Muscle of leg (tissue), 11 donors: ENCODE data around the gene SUPT6H. TPM values are rescaled to one million over a fixed set of nuclear protein-coding genes. Genes with fewer than 3 reads are reported as not detected.
A peak's percentile ranks its signal among the peaks of the same experiment; 100 is the strongest.

ENCODE experiments used
- DNase-seq: peaks from one replicate; pipeline ENCODE4 v3.0.0; 2013
- H3K27ac ChIP-seq: one replicate; pipeline ENCODE4 v1.5.1; 2013; ENCODE audit warnings: mild to moderate bottlenecking, low read length, control low read depth
- H3K27me3 ChIP-seq: one replicate; pipeline ENCODE4 v1.6.1; 2013; ENCODE audit warnings: low read length; ENCODE audit not compliant: control insufficient read depth, insufficient read depth
- H3K36me3 ChIP-seq: one replicate; pipeline ENCODE4 v1.6.1; 2013; ENCODE audit warnings: low read length; ENCODE audit not compliant: control insufficient read depth, insufficient read depth
- H3K4me1 ChIP-seq: one replicate; pipeline ENCODE4 v1.6.1; 2013; ENCODE audit warnings: low read length; ENCODE audit not compliant: control insufficient read depth, insufficient read depth
- H3K4me3 ChIP-seq: one replicate; pipeline ENCODE4 v1.5.1; 2013; ENCODE audit warnings: low read length, control low read depth
- H3K9me3 ChIP-seq: replicated peaks from 2 replicates; pipeline ENCODE4 v1.6.1; 2013; ENCODE audit warnings: low read depth, low read length; ENCODE audit not compliant: control insufficient read depth
- WGBS: methylation state at CpG from one replicate; pipeline ENCODE4 v1.1.5; 2013; ENCODE audit warnings: missing lambda C conversion rate; ENCODE audit not compliant: insufficient coverage; 5-methylcytosine and 5-hydroxymethylcytosine counted together
- polyA plus RNA-seq, 8 donors: library from polyadenylated mRNA; unstranded; fragments of 120-200 nt; gene quantifications; one replicate each; pipeline versions ENCODE4 v1.2.1 to v1.2.3, GENCODE V29; 2013; ENCODE audit warnings: inconsistent platforms in 1 of 8, low replicate concordance in 1 of 8; ENCODE audit not compliant: insufficient read length in 8 of 8, insufficient read depth in 1 of 8
- total RNA-seq: library from RNA; stranded (reverse); fragments of 120-200 nt; gene quantifications from one replicate; pipeline ENCODE4 v1.2.4, GENCODE V29; 2013

The SUPT6H gene
- total and polyA plus RNA-seq, 9 donors, result 28.1 to 53.3 (median 43.5) TPM

- Histone ChIP-seq H3K27me3 (no peaks in the 10 kb centered on the region), H3K4me3 (peak overlapping the region; percentile 56), H3K9me3 (no peaks in the 10 kb centered on the region), H3K27ac (peak overlapping the region; percentile 98), H3K4me1 (peaks cover 52% of the 10 kb centered on the region), H3K36me3 (peaks cover 35% of the 10 kb centered on the region)
- under 1% methylated on average over 56 of the region's 61 CpGs for WGBS
- peak; percentile 72 for DNase-seq
These were observed 82.3 kb downstream of the SUPT6H start for GRCh38 chr17:28744104-28744971.

- WGBS, result 0% methylated on average over 27 of the region's 31 CpGs
- Histone ChIP-seq H3K4me1 (peaks cover 57% of the 10 kb centered on the region), H3K36me3 (peaks cover 41% of the 10 kb centered on the region), H3K9me3 (no peaks in the 10 kb centered on the region), H3K27me3 (no peaks in the 10 kb centered on the region), H3K27ac (peak overlapping the region; percentile 98), H3K4me3 (peak overlapping the region; percentile 56)
- DNase-seq, result peak; percentile 84
These were observed 83.2 kb downstream of the SUPT6H start for GRCh38 chr17:28744972-28745785.

DNA sequence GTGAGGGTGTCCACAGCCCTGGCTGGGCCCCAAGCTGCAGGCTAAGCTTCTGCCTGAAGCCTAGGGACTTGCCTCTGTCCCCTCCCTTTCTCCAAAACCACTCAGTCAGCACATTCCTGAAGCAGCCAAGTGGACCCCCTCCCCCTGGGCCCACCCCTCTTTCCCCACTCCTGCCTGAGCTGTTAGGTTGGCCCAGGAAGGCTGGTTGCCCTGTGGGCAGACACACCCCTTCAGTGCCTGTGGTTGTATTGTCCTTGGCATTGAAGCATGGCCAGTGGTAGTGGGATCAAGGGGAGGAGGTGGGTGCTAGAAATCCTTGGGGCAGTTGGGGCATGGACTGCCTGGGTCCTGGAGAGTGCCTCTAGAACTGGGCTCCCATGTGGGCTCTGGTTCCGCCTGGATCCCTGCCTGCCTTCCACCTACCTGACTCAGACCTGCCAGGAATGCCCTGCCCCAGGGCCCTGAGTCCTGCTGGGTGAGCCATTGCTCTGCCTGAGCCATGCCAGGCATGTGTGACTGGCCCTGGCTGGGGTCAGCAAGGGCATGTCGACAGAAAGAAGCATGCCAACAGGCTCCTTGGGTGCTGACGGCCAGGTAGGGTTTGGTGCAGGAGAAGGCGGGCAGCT is 83.9 kb downstream of the SUPT6H start:
- Histone ChIP-seq H3K36me3 (peaks cover 47% of the 10 kb centered on the region), H3K9me3 (no peaks in the 10 kb centered on the region), H3K4me3 (peak overlapping the region; percentile 56), H3K27me3 (no peaks in the 10 kb centered on the region), H3K27ac (peak overlapping the region; percentile 98), H3K4me1 (peaks cover 60% of the 10 kb centered on the region)
- 83% methylated on average over 1 of the region's 4 CpGs for WGBS
- DNase-seq, result no peak

GRCh38 chr17:28746611-28747050 is 84.6 kb downstream of the SUPT6H start:
- Histone ChIP-seq H3K27me3 (no peaks in the 10 kb centered on the region), H3K36me3 (peaks cover 51% of the 10 kb centered on the region), H3K27ac (peak overlapping the region; percentile 98), H3K4me1 (peaks cover 60% of the 10 kb centered on the region), H3K4me3 (peak overlapping the region; percentile 15), H3K9me3 (no peaks in the 10 kb centered on the region)
- peak; percentile 87 for DNase-seq
- WGBS, result 60% methylated on average over 1 of the region's 5 CpGs

GRCh38 chr17:28747051-28747691 is 85.2 kb downstream of the SUPT6H start:
- H3K4me3 ChIP-seq, result peak overlapping the region; percentile 15
- peaks cover 55% of the 10 kb centered on the region for H3K36me3 ChIP-seq
- H3K9me3 ChIP-seq, result no peaks in the 10 kb centered on the region
- H3K27me3 ChIP-seq, result no peaks in the 10 kb centered on the region
- H3K27ac ChIP-seq, result peak overlapping the region; percentile 98
- H3K4me1 ChIP-seq, result peaks cover 57% of the 10 kb centered on the region
- DNase-seq, result no peak
- WGBS, result 68% methylated on average over 5 of the region's 7 CpGs

- H3K36me3 ChIP-seq, result peaks cover 55% of the 10 kb centered on the region
- no peak for DNase-seq
These were observed 86.1 kb downstream of the SUPT6H start for GRCh38 chr17:28747801-28748750.

GRCh38 chr17:28748852-28749515 is 87.0 kb downstream of the SUPT6H start:
- Histone ChIP-seq H3K36me3 (peaks cover 55% of the 10 kb centered on the region), H3K4me1 (peaks cover 47% of the 10 kb centered on the region), H3K9me3 (no peaks in the 10 kb centered on the region), H3K27ac (no peak overlapping the region), H3K27me3 (no peaks in the 10 kb centered on the region), H3K4me3 (no peak overlapping the region)
- 74% methylated on average over 13 of the region's 18 CpGs for WGBS
- DNase-seq, result no peak

More at GRCh38 chr17:28747801-28748750, 86.1 kb downstream of the SUPT6H start:
- Histone ChIP-seq H3K9me3 (no peaks in the 10 kb centered on the region), H3K4me3 (no peak overlapping the region), H3K27ac (no peak overlapping the region), H3K4me1 (peaks cover 52% of the 10 kb centered on the region), H3K27me3 (no peaks in the 10 kb centered on the region)
- WGBS, result 85% methylated on average over 13 of the region's 18 CpGs

- peaks cover 44% of the 10 kb centered on the region for H3K4me1 ChIP-seq
- H3K27ac ChIP-seq, result no peak overlapping the region
- WGBS, result 65% methylated on average over 6 of the region's 11 CpGs
- no peaks in the 10 kb centered on the region for H3K9me3 ChIP-seq
- no peaks in the 10 kb centered on the region for H3K27me3 ChIP-seq
- peaks cover 55% of the 10 kb centered on the region for H3K36me3 ChIP-seq
- no peak overlapping the region for H3K4me3 ChIP-seq
- DNase-seq, result no peak
These were observed 87.6 kb downstream of the SUPT6H start for GRCh38 chr17:28749516-28750177.
